DND-41 (cell line): ENCODE results near the gene CD180.

Source experiments
- ATAC-seq: fragments of 200-7000 bp; cut with Tn5 transposase; 3 replicates; pipeline ENCODE4 v1.9.1; 2021; ENCODE audit warnings: low read depth; ENCODE audit not compliant: insufficient read depth
- DNase-seq: peaks from one replicate; pipeline ENCODE4 v3.0.0-alpha.2; 2020
- H2AFZ ChIP-seq: 2 replicates; pipeline ENCODE4 v1.6.0; 2012; ENCODE audit warnings: low read depth, low read length
- H3K27ac ChIP-seq: 2 replicates; pipeline ENCODE4 v1.5.1; 2012; ENCODE audit warnings: low read length, inconsistent platforms
- H3K27me3 ChIP-seq: fragments of 200-600 bp; sonication (generic); 2 replicates; pipeline ENCODE4 v1.6.0; 2012; ENCODE audit warnings: low read length, mild to moderate bottlenecking, inconsistent platforms; ENCODE audit not compliant: insufficient read depth, poor library complexity
- H3K36me3 ChIP-seq: 2 replicates; pipeline ENCODE4 v1.5.1; 2012; ENCODE audit warnings: low read length, inconsistent platforms; ENCODE audit not compliant: insufficient read depth
- H3K4me1 ChIP-seq: 2 replicates; pipeline ENCODE4 v1.5.1; 2012; ENCODE audit warnings: mild to moderate bottlenecking, low read length; ENCODE audit not compliant: insufficient read depth
- H3K4me2 ChIP-seq: 2 replicates; pipeline ENCODE4 v1.6.0; 2012; ENCODE audit warnings: mild to moderate bottlenecking, moderate library complexity, low read length, inconsistent platforms; ENCODE audit not compliant: insufficient read depth
- H3K4me3 ChIP-seq, 2 experiments: fragments of 200-600 bp in 1 of 2; shearing (Covaris generic) in 1 of 2; 2 replicates each; pipeline ENCODE4 v1.5.1; 2012 to 2016; ENCODE audit warnings: inconsistent platforms in 2 of 2, low read length in 2 of 2, mild to moderate bottlenecking in 2 of 2, low read depth in 1 of 2, moderate library complexity in 1 of 2
- H3K79me2 ChIP-seq: 2 replicates; pipeline ENCODE4 v1.6.0; 2012; ENCODE audit warnings: low read length, inconsistent platforms; ENCODE audit not compliant: insufficient read depth
- H3K9ac ChIP-seq: 2 replicates; pipeline ENCODE4 v1.6.0; 2012; ENCODE audit warnings: low read depth, mild to moderate bottlenecking, inconsistent platforms, low read length, moderate library complexity
- H3K9me3 ChIP-seq: 2 replicates; pipeline ENCODE4 v1.5.1; 2012; ENCODE audit warnings: low read length, moderate library complexity, mild to moderate bottlenecking, inconsistent platforms; ENCODE audit not compliant: insufficient read depth, severe bottlenecking
- H4K20me1 ChIP-seq: 2 replicates; pipeline ENCODE4 v1.6.0; 2012; ENCODE audit warnings: low read length; ENCODE audit not compliant: insufficient read depth
- EZH2 ChIP-seq: IDR thresholded peaks from 3 replicates; pipeline ENCODE4 v1.6.1; 2012; ENCODE audit warnings: borderline replicate concordance, low read depth, mild to moderate bottlenecking, moderate library complexity, low read length, inconsistent platforms; ENCODE audit not compliant: severe bottlenecking
- TF ChIP-seq, protein P1 (sequence below): IDR thresholded peaks from 2 replicates; pipeline ENCODE4 v1.5.1; 2012; ENCODE audit warnings: borderline replicate concordance, low read length, moderate library complexity, mild to moderate bottlenecking; ENCODE audit not compliant: poor library complexity, severe bottlenecking; ENCODE audit errors: extremely low read depth

The CD180 gene

DNA sequence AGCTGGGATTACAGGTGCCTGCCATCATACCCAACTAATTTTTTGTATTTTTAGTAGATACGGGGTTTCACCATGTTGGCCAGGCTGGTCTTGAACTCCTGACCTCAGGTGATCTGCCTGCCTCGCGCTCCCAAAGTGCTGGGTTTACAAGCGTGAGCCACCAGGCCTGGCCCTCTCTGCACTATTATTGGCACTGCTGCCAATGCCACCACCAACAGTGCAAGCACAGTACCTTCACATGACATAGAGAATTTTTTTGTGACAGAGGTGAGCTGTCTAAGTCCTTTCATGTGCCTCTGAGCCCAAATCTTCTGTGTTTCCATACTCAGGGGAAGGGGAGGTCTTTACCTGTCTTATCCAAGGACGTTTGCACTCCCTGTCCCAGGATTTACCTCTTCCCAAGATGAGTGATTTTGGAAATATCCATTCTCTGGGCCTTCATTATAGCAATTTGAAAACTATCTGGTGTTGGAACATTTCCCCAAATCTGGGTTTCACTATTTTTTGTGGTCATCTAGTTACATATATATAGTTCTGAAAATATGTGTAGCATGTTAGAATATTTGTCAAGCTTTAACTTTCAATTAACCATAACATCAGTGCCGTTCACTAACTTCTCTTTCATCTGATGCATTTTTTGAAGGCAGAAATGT lies 5.4 kb upstream of the CD180 start:
- Histone ChIP-seq H3K9me3 (peaks cover 8% of the 10 kb centered on the region), H3K4me1 (peaks cover 49% of the 10 kb centered on the region), H3K79me2 (no peaks in the 10 kb centered on the region), H3K4me2 (no peak overlapping the region), H3K36me3 (no peaks in the 10 kb centered on the region), H2AFZ (no peak overlapping the region), H3K27me3 (no peaks in the 10 kb centered on the region), H3K27ac (no peak overlapping the region), H3K4me3 (no peak overlapping the region), H4K20me1 (no peaks in the 10 kb centered on the region), H3K9ac (no peak overlapping the region)
- no peak for TF ChIP-seq EZH2
- TF ChIP-seq, protein P1, sequence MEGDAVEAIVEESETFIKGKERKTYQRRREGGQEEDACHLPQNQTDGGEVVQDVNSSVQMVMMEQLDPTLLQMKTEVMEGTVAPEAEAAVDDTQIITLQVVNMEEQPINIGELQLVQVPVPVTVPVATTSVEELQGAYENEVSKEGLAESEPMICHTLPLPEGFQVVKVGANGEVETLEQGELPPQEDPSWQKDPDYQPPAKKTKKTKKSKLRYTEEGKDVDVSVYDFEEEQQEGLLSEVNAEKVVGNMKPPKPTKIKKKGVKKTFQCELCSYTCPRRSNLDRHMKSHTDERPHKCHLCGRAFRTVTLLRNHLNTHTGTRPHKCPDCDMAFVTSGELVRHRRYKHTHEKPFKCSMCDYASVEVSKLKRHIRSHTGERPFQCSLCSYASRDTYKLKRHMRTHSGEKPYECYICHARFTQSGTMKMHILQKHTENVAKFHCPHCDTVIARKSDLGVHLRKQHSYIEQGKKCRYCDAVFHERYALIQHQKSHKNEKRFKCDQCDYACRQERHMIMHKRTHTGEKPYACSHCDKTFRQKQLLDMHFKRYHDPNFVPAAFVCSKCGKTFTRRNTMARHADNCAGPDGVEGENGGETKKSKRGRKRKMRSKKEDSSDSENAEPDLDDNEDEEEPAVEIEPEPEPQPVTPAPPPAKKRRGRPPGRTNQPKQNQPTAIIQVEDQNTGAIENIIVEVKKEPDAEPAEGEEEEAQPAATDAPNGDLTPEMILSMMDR: no peak
- DNase-seq: no peak
- no peak for ATAC-seq

DNA sequence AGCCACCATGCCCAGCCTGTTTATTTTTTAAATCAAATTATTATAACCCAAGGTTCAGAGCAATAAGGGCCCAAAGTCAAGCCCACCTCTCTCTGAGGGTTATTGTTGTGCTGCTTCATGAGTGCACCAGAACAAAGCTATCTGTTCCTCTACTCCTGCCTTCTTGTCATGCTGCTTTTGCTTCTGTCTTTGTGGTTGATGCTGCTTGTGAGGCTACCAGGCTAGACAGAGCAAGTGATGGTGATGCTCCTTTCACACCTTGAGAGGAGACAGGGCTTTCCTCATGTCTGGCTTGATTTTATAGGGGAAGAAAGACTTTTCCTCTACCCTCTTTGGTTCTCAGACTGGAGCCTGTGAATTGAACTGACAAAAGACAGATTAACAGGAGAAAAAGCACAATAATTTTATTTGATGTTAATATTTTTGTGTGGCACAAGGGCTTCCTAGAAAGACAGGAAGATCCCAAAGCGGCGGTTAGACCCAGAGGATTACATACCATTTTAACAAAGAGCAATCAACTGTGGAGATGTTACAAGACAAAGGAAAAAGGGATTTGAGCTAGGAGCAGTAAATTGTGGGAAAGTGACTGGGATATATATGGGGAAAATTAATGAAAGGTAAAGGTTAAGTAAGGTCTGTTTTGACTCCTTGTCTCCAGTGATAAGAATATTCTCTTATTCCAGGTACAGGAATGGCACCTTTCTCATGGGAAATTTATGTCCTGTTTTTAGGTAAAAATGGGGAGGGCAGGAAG lies 4.4 kb upstream of the CD180 start:
- H2AFZ ChIP-seq: no peak overlapping the region
- no peak overlapping the region for H3K4me2 ChIP-seq
- no peak overlapping the region for H3K9ac ChIP-seq
- peaks cover 39% of the 10 kb centered on the region for H3K4me1 ChIP-seq
- no peak overlapping the region; the same call in 1 of the 2 replicates for H3K27ac ChIP-seq
- H3K4me3 ChIP-seq: no peak overlapping the region
- no peaks in the 10 kb centered on the region for H4K20me1 ChIP-seq
- H3K9me3 ChIP-seq: peaks cover 8% of the 10 kb centered on the region
- ATAC-seq: 0 out of 3 replicates have a peak, but pooled peaks have one; percentile 48
- DNase-seq: no peak
- no peaks in the 10 kb centered on the region for H3K27me3 ChIP-seq
- no peaks in the 10 kb centered on the region for H3K36me3 ChIP-seq
- no peak for TF ChIP-seq EZH2
- TF ChIP-seq, protein P1: no peak
- H3K79me2 ChIP-seq: no peaks in the 10 kb centered on the region

- Histone ChIP-seq H3K79me2 (no peaks in the 10 kb centered on the region), H3K36me3 (no peaks in the 10 kb centered on the region), H3K27me3 (no peaks in the 10 kb centered on the region), H3K27ac (no peak overlapping the region), H2AFZ (no peak overlapping the region), H3K4me3 (no peak overlapping the region), H3K9ac (no peak overlapping the region), H3K4me2 (no peak overlapping the region), H4K20me1 (no peaks in the 10 kb centered on the region), H3K9me3 (peaks cover 8% of the 10 kb centered on the region), H3K4me1 (peaks cover 28% of the 10 kb centered on the region)
- ATAC-seq (no peak), DNase-seq (no peak)
- no peak for TF ChIP-seq EZH2
- TF ChIP-seq, protein P1: no peak
Observed at GRCh38 chr5:67199859-67200258, 3.3 kb upstream of the CD180 start.
